Keratinocyte (primary cell): ENCODE measurements around the gene RIT2.

ENCODE experiments used
- EZH2 ChIP-seq: IDR thresholded peaks from one replicate; pipeline ENCODE4 v1.6.1; 2012; ENCODE audit warnings: inconsistent platforms, mild to moderate bottlenecking, low read length, moderate library complexity
- TF ChIP-seq, protein P1 (sequence below), 3 experiments: IDR thresholded peaks in 1 of 3; conservative IDR thresholded peaks in 1 of 3; optimal IDR thresholded peaks in 1 of 3; 2 replicates in 2 of 3; 3 replicates in 1 of 3; pipeline versions ENCODE3 to v1.5.1; 2011; ENCODE audit warnings: low read length in 3 of 3, mild to moderate bottlenecking in 3 of 3, moderate library complexity in 2 of 3, control low read depth in 1 of 3, inconsistent platforms in 1 of 3; ENCODE audit not compliant: insufficient read depth in 2 of 3; ENCODE audit errors: extremely low read depth in 1 of 3

DNA sequence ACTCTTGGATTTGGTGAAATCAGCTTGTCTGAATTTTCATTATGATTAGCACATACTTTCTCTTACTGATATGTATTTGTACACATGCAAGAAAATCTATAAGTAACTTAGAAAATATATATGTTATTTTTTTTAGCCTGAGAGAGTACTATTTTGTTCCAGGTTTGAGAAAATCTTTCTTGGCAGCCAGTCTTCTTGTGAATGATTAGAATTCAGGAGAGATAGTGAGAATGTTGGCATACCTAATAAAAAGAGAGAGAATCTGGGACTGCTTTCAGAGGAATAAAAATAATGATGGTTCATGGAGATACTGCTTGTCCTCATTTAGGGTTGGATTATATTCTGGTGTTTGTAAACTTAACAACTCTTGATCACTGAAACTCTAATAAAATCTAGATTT lies 44.4 kb upstream of the RIT2 start:
- TF ChIP-seq, protein P1, sequence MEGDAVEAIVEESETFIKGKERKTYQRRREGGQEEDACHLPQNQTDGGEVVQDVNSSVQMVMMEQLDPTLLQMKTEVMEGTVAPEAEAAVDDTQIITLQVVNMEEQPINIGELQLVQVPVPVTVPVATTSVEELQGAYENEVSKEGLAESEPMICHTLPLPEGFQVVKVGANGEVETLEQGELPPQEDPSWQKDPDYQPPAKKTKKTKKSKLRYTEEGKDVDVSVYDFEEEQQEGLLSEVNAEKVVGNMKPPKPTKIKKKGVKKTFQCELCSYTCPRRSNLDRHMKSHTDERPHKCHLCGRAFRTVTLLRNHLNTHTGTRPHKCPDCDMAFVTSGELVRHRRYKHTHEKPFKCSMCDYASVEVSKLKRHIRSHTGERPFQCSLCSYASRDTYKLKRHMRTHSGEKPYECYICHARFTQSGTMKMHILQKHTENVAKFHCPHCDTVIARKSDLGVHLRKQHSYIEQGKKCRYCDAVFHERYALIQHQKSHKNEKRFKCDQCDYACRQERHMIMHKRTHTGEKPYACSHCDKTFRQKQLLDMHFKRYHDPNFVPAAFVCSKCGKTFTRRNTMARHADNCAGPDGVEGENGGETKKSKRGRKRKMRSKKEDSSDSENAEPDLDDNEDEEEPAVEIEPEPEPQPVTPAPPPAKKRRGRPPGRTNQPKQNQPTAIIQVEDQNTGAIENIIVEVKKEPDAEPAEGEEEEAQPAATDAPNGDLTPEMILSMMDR (optimal IDR thresholded peaks at IDR 0.05 in 1 of 3, IDR thresholded peaks at IDR 0.05 in 1 of 3, conservative IDR thresholded peaks at IDR 0.05 in 1 of 3; ENCODE audit: extremely low read depth in 1 of 3, insufficient read depth in 2 of 3, low read length in 3 of 3), result no peak
- TF ChIP-seq EZH2, result no peak
